NCI-H1930 (cell line): ENCODE data around the gene CREM.
"Not testable (repeated sequence)": the region's sequence is repeated elsewhere in the genome, so short reads cannot be mapped to it uniquely, and the experiment has no call there.

Experiments
- DNase-seq, 2 experiments: peaks; one replicate each; lab custom pipeline; 2025; lab: John Stamatoyannopoulos, UW

Gene CREM

DNA sequence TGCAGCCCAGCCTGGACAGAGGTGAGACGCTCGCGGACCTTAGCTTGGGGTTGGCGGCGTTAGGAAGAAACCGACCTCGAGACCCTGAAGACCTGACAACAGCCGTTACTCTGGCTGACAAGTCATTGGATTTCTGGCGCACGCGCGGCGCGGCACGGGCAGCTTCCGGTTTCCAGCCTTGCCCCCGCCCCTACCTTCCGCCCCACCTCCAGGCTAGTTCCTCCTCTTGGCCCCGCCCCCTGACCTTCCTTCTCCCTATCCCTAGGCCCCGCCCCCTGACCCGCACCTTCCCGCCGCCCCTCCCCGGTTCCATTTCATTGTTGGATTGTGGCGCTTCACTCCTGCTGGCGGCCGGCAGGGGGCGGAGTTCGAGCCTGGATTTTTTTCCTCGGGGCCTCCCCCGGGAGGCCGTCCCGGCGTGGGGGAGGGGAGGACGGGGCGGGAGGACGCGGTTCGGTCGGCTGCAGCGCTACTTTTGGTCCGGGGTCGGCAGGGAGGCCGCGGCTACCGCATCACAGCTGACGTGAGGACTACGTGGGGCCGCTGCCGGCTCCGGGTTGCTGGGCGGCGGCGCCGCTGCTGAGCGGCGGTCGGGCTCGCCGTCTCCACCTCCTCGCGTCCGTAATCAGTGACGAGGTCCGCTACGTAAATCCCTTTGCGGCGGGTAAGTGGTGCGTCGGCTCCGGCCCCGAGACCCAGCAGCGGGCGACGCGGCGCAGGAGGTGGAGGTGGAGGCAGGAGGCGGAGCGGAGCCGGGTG, at the start of gene CREM:
Gene CREM (plus strand): TSS at position 317 of the 759 bp plus-strand sequence. CDS start 10,990 bp downstream, outside the sequence.
- DNase-seq = peak; percentile 73 to 75

DNA sequence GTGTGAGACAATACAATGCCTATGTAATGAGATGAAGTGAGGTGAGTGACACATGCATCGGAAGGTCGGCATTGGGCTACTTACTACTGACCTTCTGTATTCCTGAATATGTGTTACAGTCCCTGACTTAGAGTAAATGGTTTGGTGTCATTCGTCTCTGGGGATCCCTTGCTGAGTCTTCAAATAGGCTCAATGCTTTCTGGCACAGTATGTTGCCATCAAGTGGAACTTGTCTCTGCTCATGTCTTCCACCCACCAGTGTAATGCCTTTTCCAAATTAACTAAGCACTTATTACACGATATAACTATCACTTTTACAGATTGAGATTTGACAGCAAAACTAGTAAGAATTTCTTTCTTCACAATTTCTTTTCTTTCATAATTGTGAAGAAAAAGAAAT, 47.4 kb upstream of the CREM start:
- no peak for DNase-seq

DNA sequence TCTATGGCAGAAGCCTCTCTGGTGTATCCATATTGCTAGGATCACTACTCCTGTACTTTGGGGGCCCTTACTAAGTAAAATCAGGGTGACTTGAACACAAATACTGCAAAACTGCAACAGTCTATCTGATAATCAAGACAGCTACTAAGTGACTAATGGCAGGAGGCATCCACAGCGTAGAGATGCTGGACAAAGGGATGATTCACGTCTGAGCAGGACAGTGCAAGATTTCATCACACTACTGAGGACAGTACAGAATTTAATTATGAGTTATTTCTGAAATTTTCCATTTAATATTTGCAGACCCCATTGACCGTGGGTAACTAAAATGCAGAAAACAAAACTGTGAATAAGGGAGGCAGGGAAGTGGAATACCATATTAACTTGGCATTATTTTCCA, 46.9 kb upstream of the CREM start:
- no peak for DNase-seq

DNA sequence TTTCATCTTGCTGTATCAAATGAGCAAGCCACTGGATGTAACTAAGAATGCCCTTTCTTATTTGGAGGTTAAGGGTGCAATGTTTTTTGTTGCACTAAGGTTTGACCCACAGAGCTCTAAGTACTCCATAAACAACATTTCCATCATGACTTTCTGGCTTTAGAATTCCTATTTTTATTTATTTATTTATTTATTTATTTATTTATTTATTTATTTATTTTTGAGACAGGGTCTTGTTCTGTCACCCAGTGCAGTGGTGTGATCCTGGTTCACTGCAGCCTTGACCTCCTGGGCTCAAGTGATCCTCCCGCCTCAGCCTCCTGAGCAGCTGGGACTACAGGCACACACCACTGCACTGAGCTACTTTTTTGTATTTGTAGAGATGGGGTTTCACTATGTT, 46.4 kb upstream of the CREM start:
- DNase-seq = not testable (repeated sequence)

DNA sequence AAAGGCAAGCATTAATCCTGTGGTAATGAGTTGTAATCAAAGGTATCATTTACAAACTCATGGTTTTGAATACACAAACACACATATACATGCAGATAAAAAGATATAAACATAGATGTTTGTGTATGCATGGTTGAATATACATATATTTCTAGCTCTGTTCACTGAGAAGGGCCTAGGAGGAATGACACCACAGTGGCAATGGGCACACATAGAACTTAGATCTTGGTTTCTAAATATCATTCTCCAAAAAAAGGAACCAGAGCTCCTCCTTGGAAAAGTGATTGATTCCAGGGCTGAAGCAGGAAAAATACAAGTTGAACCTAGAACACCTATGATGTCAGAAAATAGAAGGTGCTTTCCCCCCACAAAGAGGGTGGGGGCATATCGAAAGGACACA, 43.4 kb upstream of the CREM start:
- DNase-seq = no peak

DNA sequence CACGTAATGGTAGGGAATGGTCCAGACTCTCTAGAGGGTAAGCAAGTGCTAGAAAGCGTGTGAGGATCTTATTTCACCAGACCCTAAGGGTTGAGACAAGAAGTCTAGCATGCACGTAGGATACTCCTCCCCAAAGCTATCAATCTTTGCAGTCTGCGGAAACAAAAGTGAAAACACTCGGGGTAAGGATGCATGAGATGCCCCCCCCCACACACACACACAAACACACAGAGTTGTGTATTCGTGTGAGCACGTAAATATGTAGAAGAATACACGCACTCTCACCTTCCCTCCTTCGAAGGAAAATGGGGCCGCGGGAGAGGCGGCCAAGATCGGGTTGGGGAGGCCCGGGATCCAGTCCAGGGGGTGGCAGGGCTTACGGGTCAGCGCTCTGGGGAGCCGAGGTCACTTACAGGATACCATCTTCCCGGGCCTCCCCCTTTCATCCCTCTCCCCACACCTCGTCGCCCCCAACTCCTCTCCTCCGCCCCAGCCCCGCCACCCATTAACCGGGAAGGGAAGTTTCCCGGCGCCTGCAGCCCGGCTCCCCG, 37.0 kb upstream of the CREM start:
- no peak for DNase-seq

DNA sequence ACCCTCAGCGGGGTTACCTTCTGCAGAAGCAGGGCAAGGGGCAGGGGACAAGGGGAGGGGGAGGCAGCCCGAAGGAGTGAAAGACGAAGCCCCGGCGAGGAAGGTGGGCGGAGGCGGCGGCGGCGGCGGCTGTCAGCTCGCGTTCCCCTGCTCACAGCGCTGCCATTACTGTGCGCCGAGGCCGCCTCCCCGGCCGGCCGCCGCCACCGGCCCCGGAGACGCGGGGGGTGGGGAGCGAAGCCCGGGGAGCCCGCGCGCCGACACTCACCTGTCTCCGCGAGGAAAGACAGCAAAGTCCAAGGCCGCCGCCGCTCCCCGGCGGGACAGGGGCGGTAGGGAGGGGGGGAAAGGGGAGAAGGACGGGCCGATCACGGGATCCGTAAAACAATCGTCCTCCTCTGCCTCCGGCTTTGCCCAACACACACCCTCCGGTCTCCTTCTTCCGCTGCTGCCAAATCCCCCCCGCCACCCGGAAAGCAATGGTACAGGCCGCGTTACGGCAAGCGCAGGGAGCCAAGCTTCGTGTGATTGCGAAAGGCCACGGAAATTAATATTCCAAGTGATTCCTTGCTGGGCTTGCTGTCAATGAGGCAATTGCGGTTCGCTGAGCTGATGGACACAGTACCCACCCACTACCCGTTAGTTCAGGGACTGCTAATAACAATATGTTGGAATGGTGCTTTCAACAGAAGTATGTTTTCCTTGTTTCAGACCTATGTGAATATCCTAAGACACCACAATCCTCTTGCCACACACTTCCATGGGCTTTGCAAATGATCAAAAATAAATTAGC, 36.3 kb upstream of the CREM start, which contains the start of gene CUL2:
Gene CUL2 (minus strand): TSS at position 180 of the 793 bp plus-strand sequence. CDS start 19,024 bp downstream, outside the sequence.
- DNase-seq = peak; percentile 6 to 63

DNA sequence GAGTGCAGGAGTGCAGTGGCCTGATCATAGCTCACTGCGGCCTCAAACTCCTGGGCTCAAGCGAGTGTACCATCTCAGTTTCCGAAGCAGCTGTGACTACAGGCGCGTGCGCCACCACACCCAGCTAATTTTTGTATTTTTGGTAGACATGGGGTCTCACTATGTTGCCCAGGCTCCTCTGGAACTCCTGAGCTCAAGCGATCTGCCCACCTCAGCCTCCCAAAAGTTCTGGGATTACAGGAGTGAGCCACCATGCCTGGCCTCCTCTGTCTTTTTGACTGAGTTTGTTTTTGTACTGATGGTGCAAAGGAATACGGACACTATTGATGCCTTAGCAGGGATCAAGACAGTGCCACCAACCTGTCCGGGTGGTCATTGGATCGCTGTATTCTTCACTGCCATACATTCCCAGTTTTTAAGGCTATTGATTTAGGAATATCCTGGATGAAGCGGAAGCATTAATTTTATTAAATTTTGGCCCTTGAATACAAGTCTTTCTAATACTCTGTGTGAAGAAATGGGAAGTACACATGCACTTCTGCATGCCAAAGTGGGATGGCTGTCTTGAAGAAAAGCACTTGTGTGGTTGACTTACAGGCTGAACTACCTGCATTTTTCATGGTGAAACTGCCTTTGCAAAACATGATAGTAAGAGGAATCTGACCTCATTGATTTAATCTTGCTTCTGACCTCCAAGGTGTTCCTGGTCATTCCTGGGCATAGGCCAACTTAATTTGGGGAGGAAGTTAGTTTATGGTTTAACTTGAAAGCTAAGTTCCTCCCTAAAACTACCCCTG, 34.5 kb upstream of the CREM start:
- DNase-seq = no peak

DNA sequence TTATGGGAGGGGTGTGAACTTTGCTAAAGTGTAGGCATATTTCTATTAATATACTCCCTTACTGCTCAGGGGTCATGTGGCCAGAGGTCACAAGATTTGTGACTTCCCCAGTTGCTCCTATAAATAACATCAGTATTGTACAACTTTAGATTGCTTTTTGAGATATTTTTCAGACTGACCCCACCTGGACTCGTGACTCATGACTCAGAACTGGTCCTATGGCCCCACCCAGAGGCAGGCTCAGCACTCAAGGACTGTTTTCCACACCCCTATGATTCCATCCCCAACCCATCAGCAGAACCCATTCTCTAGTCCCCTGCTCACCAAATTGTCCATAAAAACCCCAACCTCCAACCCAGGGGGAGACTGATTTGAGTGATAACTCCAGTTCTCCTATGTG, 33.8 kb upstream of the CREM start:
- DNase-seq = no peak

DNA sequence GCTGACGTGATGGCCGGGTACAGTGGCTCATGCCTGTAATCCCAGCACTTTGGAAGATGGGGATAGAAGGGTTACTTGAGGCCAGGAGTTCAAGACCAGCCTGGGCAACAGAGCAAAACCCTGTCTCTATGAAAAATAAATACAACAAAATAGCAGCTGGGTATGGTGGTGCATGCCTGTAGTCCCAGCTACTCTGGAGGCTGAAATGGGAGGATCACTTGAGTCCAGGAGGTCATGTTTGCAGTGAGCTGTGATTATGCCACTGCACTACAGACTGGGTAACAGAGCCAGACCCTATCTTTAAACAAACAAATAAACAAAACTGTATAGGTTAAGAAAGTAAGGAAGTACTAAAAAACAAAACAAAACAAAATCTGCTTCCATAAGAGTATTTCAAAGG, 30.3 kb upstream of the CREM start:
- DNase-seq = no peak

DNA sequence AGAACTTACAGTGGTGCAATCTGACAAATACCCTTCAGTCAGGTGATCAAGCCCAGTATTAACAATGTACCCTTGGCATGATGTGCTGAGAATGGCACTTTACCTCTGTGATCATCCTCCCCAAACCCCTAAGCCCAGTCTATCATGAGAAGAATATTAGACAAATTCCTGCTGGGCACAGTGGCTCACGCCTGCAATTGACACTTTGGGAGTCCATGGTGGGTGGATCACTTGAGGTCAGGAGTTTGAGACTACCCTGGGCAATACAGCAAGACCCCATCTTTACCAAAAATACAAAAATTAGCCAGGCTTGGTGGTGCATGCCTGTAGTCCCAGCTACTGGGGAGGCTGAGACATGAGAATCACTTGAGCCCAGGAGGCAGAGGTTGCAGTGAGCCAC, 29.1 kb upstream of the CREM start:
- no peak for DNase-seq

DNA sequence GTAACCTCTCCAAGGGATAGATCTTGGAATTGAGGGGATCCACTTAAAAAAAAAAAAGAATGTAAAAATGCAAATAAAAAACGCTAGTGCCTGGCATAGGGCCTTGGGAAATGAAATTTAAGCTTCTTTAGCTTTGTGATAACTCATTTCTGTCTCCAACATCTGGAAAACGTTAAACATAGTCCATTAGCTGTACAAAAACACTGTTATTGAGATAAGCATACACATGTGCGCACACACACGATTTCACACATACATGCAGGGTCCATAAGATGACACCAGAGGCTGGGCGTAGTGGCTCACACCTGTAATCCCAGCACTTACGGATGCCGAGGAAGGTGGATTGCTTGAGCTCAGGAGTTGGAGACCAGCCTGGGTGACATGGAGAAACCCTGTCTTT, 22.8 kb upstream of the CREM start:
- no peak for DNase-seq

DNA sequence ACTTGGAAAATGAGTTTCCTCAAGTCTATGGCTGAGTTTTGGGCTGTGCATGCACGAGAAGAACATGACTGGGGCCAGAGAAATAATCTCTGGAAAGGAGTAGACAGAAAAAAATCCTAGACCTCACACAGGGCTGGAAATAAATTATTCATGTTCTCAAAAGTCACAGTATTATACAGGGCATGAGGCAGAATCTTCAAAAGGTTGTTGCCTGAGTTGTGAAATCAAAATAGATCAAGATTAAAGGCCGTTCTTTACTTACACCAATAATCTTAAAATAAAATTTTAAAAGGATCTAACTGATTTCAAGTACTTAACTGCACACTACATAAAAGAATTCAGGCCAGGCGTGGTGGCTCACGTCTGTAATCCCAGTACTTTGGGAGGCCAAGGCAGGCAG, 14.1 kb upstream of the CREM start:
- DNase-seq = no peak

DNA sequence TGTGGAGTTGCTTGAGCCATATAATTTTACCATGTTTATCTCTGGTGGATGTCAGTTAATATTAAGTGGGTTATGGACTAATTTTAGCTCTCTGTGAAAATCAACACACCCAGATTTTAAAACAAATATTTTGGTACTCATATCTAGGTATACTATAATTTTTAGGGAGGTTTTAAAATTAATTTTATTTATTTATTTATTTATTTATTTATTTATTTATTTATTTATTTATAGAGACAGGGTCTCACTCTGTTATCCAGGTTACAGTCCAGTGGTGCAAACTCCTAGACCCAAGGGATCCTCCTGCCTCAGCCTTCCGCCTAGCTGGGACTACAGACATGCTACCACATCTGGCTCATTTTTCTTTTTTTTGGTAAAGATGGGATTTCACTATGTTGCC, 7.3 kb upstream of the CREM start:
- no peak for DNase-seq

DNA sequence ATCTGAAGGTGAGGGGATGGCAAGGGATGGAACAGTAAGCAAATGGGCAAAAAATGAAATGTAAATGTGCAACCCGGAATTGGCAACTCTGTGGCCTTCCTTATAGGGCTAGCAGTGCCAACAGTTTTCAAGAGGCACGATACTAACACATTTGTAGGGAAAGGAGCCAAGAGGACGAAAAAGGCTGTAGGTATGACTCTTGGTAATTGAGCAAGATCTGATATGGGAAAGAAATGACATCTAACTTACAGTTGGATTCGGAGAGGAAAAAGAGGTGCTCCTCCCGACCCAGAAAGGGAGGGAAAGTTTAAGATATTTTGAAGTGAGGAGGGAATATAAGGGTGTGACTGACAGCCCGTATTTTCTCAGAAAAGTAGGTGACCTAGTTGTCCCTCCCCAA, 2.1 kb upstream of the CREM start:
- no peak for DNase-seq

DNA sequence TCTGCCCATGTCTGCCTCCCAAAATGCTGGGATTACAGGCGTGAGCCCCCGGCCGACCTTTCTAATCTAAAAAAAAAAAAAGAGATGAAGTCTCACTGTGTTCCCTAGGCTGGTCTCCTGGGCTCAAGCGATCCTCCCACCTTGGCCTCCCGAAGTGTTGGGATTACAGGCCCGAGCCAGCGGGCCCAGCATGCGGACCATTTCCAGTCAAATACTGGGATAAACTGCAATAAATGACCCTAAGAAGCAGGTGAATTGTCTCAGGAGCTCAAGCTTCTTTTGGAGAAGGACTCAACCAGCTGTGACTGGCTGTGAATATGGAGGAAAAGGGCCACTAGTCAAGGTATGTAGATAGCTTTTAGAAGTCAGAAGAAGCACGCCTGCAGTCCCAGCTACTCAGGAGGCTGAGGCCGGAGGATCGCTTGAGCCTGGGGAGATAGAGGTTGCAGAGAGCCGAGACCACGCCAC, 550 bp upstream of the CREM start:
- no peak for DNase-seq

DNA sequence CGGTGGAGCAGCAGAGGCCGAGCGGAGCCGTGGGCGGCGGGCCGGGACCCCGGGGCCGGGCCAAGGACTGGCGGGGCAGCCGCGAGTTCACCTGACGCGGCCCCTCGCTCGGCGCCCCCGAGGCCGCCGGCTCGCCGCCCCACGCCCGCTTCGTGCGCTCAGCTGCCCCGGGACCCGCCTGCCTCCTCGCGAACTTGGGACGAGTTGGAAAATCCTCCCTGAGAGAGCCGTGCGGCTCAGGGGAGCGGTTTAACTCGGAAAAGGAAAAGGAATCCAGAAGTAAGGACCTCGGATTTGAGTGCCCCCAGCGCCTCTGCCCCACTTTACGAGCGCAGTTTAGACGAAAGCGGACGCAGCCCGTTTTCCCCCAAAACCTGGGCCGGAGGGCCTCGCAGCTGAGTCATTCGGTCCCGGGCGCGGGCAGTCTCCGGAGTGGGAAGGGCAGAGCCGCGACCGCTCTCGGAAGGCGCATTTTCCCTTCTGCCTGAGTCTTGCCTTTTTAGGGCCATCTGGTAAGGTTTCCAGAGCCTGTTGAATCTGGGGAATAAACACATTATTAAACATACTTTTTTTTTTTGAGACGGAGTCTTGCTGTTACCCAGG, 744 bp downstream of the CREM start:
- DNase-seq = no peak

DNA sequence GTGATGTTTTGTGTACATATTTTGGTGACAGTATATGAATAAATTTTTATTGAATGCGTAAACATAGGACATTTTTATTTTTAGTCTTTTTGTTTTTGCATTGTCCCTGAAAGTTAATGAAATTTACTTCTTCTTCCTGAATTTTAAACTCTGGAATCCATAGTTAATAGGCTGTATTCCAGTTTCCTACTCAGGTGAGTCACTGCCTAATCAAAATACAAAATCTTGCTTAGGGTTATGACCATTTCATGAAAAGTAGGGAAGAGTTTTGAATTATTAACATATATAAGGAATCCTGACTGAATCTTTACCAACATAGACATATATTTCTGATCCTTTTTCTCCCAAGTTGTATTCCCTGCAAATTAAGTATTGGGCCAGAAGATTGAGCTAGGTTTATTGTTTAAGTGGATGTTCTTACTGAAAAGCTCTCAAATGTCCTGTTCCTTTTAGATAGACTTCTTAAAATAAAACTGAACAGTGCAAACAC, 2.6 kb downstream of the CREM start:
- no peak for DNase-seq

DNA sequence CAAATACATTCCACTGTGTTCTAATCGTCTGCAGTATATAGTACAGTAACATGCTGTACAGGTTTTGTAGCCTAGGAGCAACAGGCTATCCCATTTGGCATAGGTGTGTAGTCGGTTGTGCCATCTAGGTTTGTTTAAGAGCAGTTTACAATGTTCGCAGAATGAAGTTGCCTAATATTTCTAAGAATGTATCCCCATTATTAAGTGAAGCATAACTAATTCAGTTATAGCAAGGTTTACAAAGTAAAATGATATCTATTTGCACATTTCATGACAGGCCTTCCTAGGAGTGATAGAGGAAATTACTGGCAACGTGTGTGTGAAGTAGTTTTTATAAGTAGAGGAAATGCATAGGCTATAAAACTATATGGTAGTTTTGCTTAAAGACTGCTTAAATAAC, 4.0 kb downstream of the CREM start:
- DNase-seq = no peak

DNA sequence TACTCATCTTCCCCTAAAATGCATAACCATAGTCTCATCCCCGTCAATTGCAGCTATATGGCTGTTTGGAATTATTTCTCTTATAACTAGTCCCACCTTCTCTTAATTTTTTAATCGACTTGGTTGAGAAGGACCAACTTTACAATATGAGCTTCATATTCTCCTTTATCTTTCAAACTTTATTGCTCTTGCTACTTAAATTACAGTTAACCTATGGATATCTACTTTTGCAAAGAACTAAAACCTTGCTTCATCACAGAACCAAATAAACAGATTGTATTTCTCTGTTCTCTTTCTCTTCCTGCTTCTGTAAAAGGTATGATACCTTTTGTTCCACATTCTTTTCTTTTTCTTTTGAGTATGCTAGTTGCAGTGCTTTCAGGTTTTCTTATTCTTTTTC, 6.1 kb downstream of the CREM start:
- no peak for DNase-seq

DNA sequence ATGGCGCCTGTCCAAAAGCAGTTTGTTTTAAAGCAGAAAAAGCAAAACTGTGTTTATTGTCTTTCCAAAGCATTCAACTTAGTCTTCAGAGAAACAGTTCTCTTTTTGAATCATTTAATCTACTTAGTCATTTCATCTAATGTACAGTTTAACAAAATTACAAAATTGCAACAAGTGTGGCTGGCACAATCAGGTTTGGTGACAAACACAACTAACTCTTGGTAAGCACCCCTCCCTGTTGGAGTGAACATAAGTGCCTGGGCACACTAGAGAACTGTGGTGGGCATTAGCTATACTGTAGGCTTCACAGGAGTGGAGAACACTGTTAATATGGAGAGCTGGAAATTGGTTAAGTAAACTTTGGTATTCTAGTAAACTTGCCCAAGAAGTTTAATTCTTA, 6.9 kb downstream of the CREM start:
- no peak for DNase-seq

DNA sequence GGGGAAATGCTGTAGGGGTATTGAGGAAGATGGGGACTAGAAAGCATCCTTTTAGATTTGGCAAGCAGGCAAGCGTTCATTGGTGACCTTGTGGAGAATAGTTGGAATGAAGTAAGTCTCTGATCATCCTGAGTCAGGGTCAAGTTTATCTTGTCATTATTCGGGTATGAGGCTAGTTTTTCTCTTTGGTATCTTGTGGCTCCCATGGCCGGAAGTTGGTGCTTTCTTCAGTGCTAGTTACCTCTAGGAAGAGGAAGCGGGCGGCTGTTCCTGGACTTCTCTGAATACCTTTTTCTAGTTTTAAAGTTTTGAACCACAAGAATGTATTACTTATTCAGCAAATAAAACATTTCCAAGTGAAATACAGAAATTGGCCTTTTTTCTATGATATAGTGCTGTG, 9.2 kb downstream of the CREM start:
- DNase-seq = no peak
